ENCODE results near the gene HDAC7. TPM values are rescaled to one million over a fixed set of nuclear protein-coding genes. Genes with fewer than 3 reads are reported as not detected.

HDAC7 gene
- total RNA-seq, 1 donor from 2014 or later = 92.2 TPM

DNA sequence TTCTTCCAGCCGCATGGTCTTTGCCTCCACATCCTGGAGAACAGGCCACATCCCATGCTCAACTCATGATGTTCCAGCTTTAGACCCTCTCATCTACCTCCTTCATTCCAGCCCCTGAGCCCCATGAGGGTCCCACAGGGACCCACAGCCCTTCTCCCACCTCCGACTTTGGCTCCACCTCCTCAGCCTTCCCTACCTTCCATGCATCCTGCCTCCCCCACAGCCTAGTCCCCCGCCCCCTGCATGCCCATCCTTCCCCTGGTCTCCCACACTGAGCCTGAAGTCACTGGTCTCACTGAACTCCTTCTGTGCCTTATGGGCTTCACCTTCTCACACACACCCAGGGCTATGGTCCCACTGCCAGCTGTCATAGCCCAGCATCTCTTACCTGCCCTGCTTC, 70.8 kb downstream of the HDAC7 start:
- Mint-ChIP-seq H3K36me3 (ENCODE audit: low read depth, unreplicated experiment) (peaks cover 23% of the 10 kb centered on the region), H3K27me3 (ENCODE audit: low read depth, unreplicated experiment) (peaks cover 70% of the 10 kb centered on the region)
- TF ChIP-seq, protein P1, sequence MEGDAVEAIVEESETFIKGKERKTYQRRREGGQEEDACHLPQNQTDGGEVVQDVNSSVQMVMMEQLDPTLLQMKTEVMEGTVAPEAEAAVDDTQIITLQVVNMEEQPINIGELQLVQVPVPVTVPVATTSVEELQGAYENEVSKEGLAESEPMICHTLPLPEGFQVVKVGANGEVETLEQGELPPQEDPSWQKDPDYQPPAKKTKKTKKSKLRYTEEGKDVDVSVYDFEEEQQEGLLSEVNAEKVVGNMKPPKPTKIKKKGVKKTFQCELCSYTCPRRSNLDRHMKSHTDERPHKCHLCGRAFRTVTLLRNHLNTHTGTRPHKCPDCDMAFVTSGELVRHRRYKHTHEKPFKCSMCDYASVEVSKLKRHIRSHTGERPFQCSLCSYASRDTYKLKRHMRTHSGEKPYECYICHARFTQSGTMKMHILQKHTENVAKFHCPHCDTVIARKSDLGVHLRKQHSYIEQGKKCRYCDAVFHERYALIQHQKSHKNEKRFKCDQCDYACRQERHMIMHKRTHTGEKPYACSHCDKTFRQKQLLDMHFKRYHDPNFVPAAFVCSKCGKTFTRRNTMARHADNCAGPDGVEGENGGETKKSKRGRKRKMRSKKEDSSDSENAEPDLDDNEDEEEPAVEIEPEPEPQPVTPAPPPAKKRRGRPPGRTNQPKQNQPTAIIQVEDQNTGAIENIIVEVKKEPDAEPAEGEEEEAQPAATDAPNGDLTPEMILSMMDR (IDR thresholded peaks at IDR 0.05; ENCODE audit: insufficient read depth, low read depth, low read length) = no peak
- TF ChIP-seq EZH2 (IDR thresholded peaks at IDR 0.05; ENCODE audit: insufficient read depth, low read length) = no peak

DNA sequence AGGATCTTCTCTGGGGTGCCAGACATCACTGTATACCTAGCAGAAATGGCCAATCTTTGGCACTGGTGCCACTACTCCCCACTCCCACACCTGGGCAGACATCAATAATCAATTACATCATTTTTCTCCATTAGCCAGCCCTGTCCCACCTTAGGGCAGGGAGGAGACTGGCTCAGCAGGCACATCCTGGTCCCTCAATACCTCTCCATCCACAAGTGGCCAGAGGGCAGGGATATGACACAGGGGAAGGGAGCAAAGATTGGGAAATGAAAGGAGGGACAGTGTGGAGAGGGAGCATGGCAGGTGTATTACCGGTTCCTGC, 71.2 kb downstream of the HDAC7 start:
- H3K4me3 ChIP-seq (ENCODE audit: insufficient read depth, low read depth, low read length) = no peak overlapping the region
- H4K20me1 ChIP-seq (ENCODE audit: insufficient read depth, low read length) = no peaks in the 10 kb centered on the region
- H3K27ac ChIP-seq (ENCODE audit: low read depth, low read length) = no peak overlapping the region
- Mint-ChIP-seq H3K27me3 (ENCODE audit: low read depth, unreplicated experiment) (peaks cover 75% of the 10 kb centered on the region), H3K9me3 (ENCODE audit: unreplicated experiment) (peaks cover 3% of the 10 kb centered on the region), H3K36me3 (ENCODE audit: low read depth, unreplicated experiment) (peaks cover 23% of the 10 kb centered on the region), H3K4me3 (ENCODE audit: unreplicated experiment) (no peak overlapping the region), H3K27ac (ENCODE audit: unreplicated experiment) (no peak overlapping the region), H3K4me1 (ENCODE audit: low read depth, unreplicated experiment) (peaks cover 3% of the 10 kb centered on the region)
- TF ChIP-seq, protein P1 (IDR thresholded peaks at IDR 0.05; ENCODE audit: insufficient read depth, low read depth, low read length) = no peak
- TF ChIP-seq EZH2 (IDR thresholded peaks at IDR 0.05; ENCODE audit: insufficient read depth, low read length) = no peak
- DNase-seq (ENCODE audit: low read depth) (no peak), FAIRE-seq (no peak)
- no peak overlapping the region for H2AFZ ChIP-seq (ENCODE audit: low read depth, low read length)
- H3K27me3 ChIP-seq (ENCODE audit: insufficient read depth, low read length) = peaks cover 16% of the 10 kb centered on the region
- H3K36me3 ChIP-seq (ENCODE audit: insufficient read depth, low read length) = no peaks in the 10 kb centered on the region
- peaks cover 9% of the 10 kb centered on the region for H3K4me1 ChIP-seq (ENCODE audit: insufficient read depth, low read length)
- H3K9ac ChIP-seq (ENCODE audit: low read length) = no peak overlapping the region
- H3K79me2 ChIP-seq (ENCODE audit: insufficient read depth, low read length) = no peaks in the 10 kb centered on the region
- no peaks in the 10 kb centered on the region for H3K9me3 ChIP-seq (ENCODE audit: insufficient read depth, low read depth, low read length)
- no peak overlapping the region for H3K4me2 ChIP-seq (ENCODE audit: low read length)

More for the DNA sequence above, 70.8 kb downstream of the HDAC7 start:
- H3K9ac ChIP-seq (ENCODE audit: low read length) = no peak overlapping the region
- H3K9me3 Mint-ChIP-seq (ENCODE audit: unreplicated experiment) = peaks cover 3% of the 10 kb centered on the region
- no peaks in the 10 kb centered on the region for H3K9me3 ChIP-seq (ENCODE audit: insufficient read depth, low read depth, low read length)
- H3K27ac ChIP-seq (ENCODE audit: low read depth, low read length) = no peak overlapping the region
- DNase-seq (ENCODE audit: low read depth) = no peak
- H3K4me2 ChIP-seq (ENCODE audit: low read length) = no peak overlapping the region
- H3K4me3 Mint-ChIP-seq (ENCODE audit: unreplicated experiment) = no peak overlapping the region
- H3K27me3 ChIP-seq (ENCODE audit: insufficient read depth, low read length) = peaks cover 13% of the 10 kb centered on the region
- H3K79me2 ChIP-seq (ENCODE audit: insufficient read depth, low read length) = no peaks in the 10 kb centered on the region
- H3K4me1 ChIP-seq (ENCODE audit: insufficient read depth, low read length) = peaks cover 13% of the 10 kb centered on the region
- peaks cover 6% of the 10 kb centered on the region for H3K4me1 Mint-ChIP-seq (ENCODE audit: low read depth, unreplicated experiment)
- H2AFZ ChIP-seq (ENCODE audit: low read depth, low read length) = no peak overlapping the region
- FAIRE-seq = no peak
- no peak overlapping the region for H3K4me3 ChIP-seq (ENCODE audit: insufficient read depth, low read depth, low read length)
- H3K36me3 ChIP-seq (ENCODE audit: insufficient read depth, low read length) = no peaks in the 10 kb centered on the region
- no peak overlapping the region for H3K27ac Mint-ChIP-seq (ENCODE audit: unreplicated experiment)
- H4K20me1 ChIP-seq (ENCODE audit: insufficient read depth, low read length) = no peaks in the 10 kb centered on the region

DNA sequence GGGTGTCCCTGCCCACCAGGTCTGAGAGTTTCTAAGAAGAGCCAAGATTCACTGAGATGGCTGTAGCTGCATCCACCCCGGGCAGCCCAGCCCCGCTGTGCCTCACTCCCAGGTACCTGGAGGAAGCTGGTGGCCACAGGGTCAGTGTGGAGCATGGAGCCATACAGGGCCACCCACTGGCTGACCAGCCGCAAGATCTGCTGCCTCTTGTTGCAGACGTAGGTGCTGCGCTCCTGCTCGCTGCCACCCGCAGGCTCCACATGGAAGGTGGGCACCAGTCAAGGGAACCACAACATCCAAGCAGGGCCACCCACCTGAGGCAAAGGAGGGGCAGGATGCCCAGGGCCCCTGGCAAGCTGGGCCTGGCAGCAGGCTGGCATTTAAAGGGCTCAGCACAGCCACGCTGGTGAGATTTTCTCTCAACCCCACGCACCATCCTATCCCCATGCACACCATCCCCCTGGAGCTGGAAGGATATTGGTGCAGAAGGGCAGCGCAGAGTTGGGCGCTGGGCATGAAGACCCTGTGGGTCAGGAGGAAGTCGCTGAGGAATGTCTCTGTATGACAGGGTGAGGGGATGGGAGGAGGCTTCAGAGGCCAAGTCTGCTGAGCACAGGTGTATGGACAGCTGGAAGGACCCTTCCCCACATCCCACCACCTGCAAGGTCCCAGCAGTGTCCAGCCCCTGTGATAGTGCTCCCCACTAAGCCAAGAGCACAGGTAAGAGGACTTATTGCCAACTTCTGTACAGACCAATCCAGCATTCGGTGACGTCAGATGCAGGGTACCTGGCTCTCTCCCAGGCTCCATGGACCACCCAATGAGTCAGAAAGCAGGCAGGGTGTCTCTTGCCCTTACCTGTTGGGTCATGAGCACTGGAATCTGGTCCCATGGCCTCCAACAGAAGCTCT, 71.9 kb downstream of the HDAC7 start:
- H4K20me1 ChIP-seq (ENCODE audit: insufficient read depth, low read length) = no peaks in the 10 kb centered on the region
- no peak overlapping the region for H3K27ac ChIP-seq (ENCODE audit: low read depth, low read length)
- FAIRE-seq = no peak
- H3K9me3 Mint-ChIP-seq (ENCODE audit: unreplicated experiment) = peaks cover 3% of the 10 kb centered on the region
- peaks cover 80% of the 10 kb centered on the region for H3K27me3 Mint-ChIP-seq (ENCODE audit: low read depth, unreplicated experiment)
- H3K4me3 ChIP-seq (ENCODE audit: insufficient read depth, low read depth, low read length) = no peak overlapping the region
- no peak overlapping the region for H3K27ac Mint-ChIP-seq (ENCODE audit: unreplicated experiment)
- H3K9me3 ChIP-seq (ENCODE audit: insufficient read depth, low read depth, low read length) = no peaks in the 10 kb centered on the region
- no peak overlapping the region for H3K4me3 Mint-ChIP-seq (ENCODE audit: unreplicated experiment)
- H3K79me2 ChIP-seq (ENCODE audit: insufficient read depth, low read length) = no peaks in the 10 kb centered on the region
- peaks cover 2% of the 10 kb centered on the region for H3K4me1 ChIP-seq (ENCODE audit: insufficient read depth, low read length)
- DNase-seq (ENCODE audit: low read depth) = no peak
- no peaks in the 10 kb centered on the region for H3K4me1 Mint-ChIP-seq (ENCODE audit: low read depth, unreplicated experiment)
- peaks cover 16% of the 10 kb centered on the region for H3K27me3 ChIP-seq (ENCODE audit: insufficient read depth, low read length)
- H3K4me2 ChIP-seq (ENCODE audit: low read length) = no peak overlapping the region
- H3K9ac ChIP-seq (ENCODE audit: low read length) = no peak overlapping the region
- no peak overlapping the region for H2AFZ ChIP-seq (ENCODE audit: low read depth, low read length)
- peaks cover 23% of the 10 kb centered on the region for H3K36me3 Mint-ChIP-seq (ENCODE audit: low read depth, unreplicated experiment)
- TF ChIP-seq, protein P1 (IDR thresholded peaks at IDR 0.05; ENCODE audit: insufficient read depth, low read depth, low read length) = no peak
- no peak for TF ChIP-seq EZH2 (IDR thresholded peaks at IDR 0.05; ENCODE audit: insufficient read depth, low read length)
- no peaks in the 10 kb centered on the region for H3K36me3 ChIP-seq (ENCODE audit: insufficient read depth, low read length)

Measured in astrocyte (in vitro differentiated cells and primary cell).